ENCODE data around the gene FRMD4B. TPM values are rescaled to one million over a fixed set of nuclear protein-coding genes. Genes with fewer than 3 reads are reported as not detected.
"Not testable (repeated sequence)": the region's sequence is repeated elsewhere in the genome, so short reads cannot be mapped to it uniquely, and the experiment has no call there.

The FRMD4B gene
- total RNA-seq, 1 donor from 2014 or later, result 37.4 TPM

DNA sequence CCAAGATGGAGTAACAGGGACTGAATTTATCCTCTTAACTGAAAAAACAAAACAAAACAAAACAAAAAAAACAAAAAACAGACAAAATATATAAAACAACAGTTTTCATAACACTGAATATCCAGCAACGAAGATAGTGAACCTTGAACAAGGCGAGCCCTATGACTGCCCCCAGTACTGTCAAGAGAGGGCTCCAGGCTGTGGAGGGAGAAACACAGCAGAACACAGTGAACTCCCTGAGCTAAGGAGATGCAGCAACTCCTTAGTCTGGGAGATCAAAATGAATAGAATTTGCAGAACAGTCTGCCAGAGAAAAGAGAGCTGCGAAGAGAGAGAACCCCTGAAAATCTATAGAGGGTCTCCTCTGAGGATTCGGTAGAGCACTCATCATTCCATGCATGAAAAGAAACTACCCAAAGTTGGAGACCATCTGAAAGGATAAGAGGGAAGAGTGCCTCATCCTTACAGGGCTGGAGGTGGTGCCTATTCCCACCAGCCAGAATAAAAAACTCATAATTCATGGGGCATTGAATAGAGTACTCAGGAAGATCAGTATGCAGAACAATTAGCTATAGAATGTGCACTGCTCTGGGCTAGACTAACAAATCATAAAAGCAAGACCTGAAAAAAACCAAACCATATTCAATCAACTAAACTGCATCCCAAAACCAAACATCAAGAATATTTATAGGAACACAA is 101.8 kb downstream of the FRMD4B start:
- no peaks in the 10 kb centered on the region for H3K36me3 Mint-ChIP-seq
- DNase-seq (ENCODE audit: extremely low spot score, unreplicated experiment), result no peak
- no peak overlapping the region for H3K27ac Mint-ChIP-seq
- TF ChIP-seq, protein P1, sequence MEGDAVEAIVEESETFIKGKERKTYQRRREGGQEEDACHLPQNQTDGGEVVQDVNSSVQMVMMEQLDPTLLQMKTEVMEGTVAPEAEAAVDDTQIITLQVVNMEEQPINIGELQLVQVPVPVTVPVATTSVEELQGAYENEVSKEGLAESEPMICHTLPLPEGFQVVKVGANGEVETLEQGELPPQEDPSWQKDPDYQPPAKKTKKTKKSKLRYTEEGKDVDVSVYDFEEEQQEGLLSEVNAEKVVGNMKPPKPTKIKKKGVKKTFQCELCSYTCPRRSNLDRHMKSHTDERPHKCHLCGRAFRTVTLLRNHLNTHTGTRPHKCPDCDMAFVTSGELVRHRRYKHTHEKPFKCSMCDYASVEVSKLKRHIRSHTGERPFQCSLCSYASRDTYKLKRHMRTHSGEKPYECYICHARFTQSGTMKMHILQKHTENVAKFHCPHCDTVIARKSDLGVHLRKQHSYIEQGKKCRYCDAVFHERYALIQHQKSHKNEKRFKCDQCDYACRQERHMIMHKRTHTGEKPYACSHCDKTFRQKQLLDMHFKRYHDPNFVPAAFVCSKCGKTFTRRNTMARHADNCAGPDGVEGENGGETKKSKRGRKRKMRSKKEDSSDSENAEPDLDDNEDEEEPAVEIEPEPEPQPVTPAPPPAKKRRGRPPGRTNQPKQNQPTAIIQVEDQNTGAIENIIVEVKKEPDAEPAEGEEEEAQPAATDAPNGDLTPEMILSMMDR (conservative IDR thresholded peaks at IDR 0.05), result no peak
- no peak overlapping the region for H3K4me3 Mint-ChIP-seq
- peaks cover 36% of the 10 kb centered on the region for H3K4me1 Mint-ChIP-seq (ENCODE audit: unreplicated experiment)
- no peaks in the 10 kb centered on the region for H3K27me3 Mint-ChIP-seq
- no peaks in the 10 kb centered on the region for H3K9me3 Mint-ChIP-seq

DNA sequence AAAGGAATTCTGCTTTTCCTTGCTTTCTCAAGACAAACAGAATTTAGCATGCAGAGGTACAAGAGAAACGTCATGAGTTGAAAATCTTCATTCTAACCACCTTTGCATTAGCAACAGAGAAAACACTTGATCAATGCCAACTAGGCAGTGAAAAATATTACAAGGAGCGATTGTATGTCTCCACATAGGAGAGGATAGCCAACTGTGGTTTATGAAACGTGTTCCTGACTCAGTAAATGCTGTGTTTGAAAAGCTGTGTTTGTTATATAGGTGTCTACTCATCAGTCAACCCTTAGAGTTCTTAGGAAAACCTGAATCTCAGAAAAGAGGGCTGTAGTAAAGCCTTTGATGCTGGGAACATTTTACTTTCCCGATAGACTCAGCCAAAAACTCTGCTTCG is 102.4 kb downstream of the FRMD4B start:
- H3K4me1 Mint-ChIP-seq (ENCODE audit: unreplicated experiment), result peaks cover 31% of the 10 kb centered on the region
- H3K4me3 Mint-ChIP-seq, result no peak overlapping the region
- TF ChIP-seq, protein P1 (conservative IDR thresholded peaks at IDR 0.05), result no peak
- H3K27me3 Mint-ChIP-seq, result no peaks in the 10 kb centered on the region
- H3K36me3 Mint-ChIP-seq, result no peaks in the 10 kb centered on the region
- H3K27ac Mint-ChIP-seq, result no peak overlapping the region
- no peak for DNase-seq (ENCODE audit: extremely low spot score, unreplicated experiment)
- H3K9me3 Mint-ChIP-seq, result no peaks in the 10 kb centered on the region

DNA sequence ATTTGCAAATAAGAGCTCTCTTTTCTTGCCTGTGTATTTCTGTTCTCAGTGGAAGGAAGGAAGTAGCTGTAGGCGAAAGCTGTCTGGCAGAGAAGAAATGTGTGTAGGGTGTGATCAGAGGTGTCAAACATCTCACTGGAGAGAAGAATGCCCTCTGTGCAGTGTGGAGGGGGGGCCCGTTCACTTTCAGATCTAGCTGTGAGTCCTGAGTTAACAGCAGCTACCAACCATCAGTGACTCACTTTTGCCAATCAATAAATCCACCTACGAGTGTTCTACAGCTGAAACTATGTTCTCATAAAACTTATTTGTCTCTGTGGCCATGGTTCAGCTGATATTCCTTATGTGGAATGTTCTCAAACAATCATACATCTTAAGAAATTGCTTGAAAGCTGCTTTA is 103.7 kb downstream of the FRMD4B start:
- DNase-seq (ENCODE audit: extremely low spot score, unreplicated experiment), result no peak
- H3K27me3 Mint-ChIP-seq, result no peaks in the 10 kb centered on the region
- peak overlapping the region; percentile 63 for H3K27ac Mint-ChIP-seq
- peak overlapping the region; percentile 9 for H3K4me3 Mint-ChIP-seq
- H3K9me3 Mint-ChIP-seq, result no peaks in the 10 kb centered on the region
- TF ChIP-seq, protein P1 (conservative IDR thresholded peaks at IDR 0.05), result no peak
- H3K36me3 Mint-ChIP-seq, result no peaks in the 10 kb centered on the region
- peaks cover 18% of the 10 kb centered on the region for H3K4me1 Mint-ChIP-seq (ENCODE audit: unreplicated experiment)

DNA sequence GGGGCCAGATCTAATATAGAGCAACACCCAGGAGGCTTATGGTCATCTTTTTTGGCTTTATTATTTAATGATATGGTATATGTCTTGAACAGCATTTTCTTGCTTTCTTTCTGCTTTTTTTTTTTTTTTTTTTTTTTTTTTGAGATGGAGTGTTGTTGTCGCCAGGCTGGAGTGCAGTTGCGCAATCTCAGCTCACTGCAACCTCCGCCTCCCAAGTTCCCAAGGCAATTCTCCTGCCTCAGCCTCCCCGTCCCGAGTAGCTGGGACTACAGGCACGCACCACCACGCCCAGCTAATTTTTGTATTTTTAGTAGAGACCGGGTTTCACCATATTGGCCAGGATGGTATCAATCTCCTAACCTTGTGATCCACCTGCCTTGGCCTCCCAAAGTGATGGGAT is 108.5 kb downstream of the FRMD4B start:
- H3K9me3 Mint-ChIP-seq; H3K27ac Mint-ChIP-seq; DNase-seq (ENCODE audit: extremely low spot score, unreplicated experiment); H3K4me3 Mint-ChIP-seq; H3K27me3 Mint-ChIP-seq; H3K4me1 Mint-ChIP-seq (ENCODE audit: unreplicated experiment); H3K36me3 Mint-ChIP-seq: not testable (repeated sequence)

DNA sequence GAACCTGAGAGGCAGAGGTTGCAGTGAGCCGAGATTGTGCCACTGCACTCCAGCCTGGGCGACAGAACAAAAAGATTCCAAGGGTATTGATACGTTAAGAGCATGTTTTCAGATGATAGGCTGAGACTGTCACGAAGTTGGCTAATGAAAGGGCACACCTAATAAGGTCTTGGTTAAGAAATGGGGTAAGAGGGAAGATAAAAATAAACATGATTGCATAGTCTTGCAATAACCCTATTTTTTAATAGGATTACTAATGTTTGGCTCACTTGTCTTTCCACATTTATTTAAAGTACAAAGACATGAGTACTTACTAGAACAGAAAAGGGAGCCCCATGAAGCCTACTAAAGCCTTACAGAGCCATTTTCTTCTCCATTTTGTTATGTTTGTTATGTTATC is 109.0 kb downstream of the FRMD4B start:
- H3K27me3 Mint-ChIP-seq, result no peaks in the 10 kb centered on the region
- H3K36me3 Mint-ChIP-seq, result no peaks in the 10 kb centered on the region
- no peak overlapping the region for H3K27ac Mint-ChIP-seq
- TF ChIP-seq, protein P1 (conservative IDR thresholded peaks at IDR 0.05), result no peak
- DNase-seq (ENCODE audit: extremely low spot score, unreplicated experiment), result no peak
- peaks cover under 1% of the 10 kb centered on the region for H3K4me1 Mint-ChIP-seq (ENCODE audit: unreplicated experiment)
- no peaks in the 10 kb centered on the region for H3K9me3 Mint-ChIP-seq
- no peak overlapping the region for H3K4me3 Mint-ChIP-seq

DNA sequence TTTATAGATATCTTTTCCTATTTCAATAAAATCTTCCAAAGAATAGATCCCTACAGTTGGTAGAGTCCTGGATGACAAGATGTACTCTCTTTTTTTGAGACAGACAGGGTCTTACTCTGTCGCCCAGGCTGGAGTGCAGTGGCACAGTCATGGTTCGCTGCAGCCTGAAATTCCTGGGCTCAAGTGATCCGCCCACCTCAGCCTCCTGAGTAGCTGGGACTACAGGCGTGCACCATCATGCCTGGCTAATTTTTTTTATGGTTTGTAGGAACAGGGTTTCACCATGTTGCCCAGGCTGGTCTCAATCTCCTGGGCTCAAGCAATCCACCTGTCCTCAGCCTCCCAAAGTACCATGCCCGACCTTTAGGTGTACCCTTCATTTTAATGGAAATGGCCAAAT is 109.7 kb downstream of the FRMD4B start:
- H3K4me3 Mint-ChIP-seq; H3K36me3 Mint-ChIP-seq; H3K4me1 Mint-ChIP-seq (ENCODE audit: unreplicated experiment); H3K27me3 Mint-ChIP-seq; DNase-seq (ENCODE audit: extremely low spot score, unreplicated experiment); H3K27ac Mint-ChIP-seq; H3K9me3 Mint-ChIP-seq: not testable (repeated sequence)

DNA sequence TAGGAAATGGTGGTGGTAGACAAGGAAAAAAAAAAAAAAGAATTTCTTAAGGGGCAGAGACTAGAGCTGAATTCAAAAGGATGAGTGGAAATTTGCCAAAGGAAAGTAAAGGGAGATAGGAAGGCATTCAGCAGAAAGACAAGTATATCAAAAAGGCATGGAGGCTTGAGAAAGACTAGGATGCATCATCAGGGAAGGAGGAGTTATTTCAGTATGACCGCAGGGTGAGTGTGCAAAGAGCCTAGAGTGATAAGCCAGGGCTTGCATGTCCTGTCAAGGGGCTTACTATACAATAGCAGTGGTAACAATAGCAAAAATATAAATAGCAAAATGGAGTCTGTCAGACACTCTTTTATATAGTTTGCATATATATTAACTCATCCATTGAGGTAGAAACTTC is 112.0 kb downstream of the FRMD4B start:
- H3K4me3 Mint-ChIP-seq, result no peak overlapping the region
- no peaks in the 10 kb centered on the region for H3K4me1 Mint-ChIP-seq (ENCODE audit: unreplicated experiment)
- TF ChIP-seq, protein P1 (conservative IDR thresholded peaks at IDR 0.05), result no peak
- no peaks in the 10 kb centered on the region for H3K9me3 Mint-ChIP-seq
- no peak for DNase-seq (ENCODE audit: extremely low spot score, unreplicated experiment)
- no peaks in the 10 kb centered on the region for H3K36me3 Mint-ChIP-seq
- no peaks in the 10 kb centered on the region for H3K27me3 Mint-ChIP-seq
- H3K27ac Mint-ChIP-seq, result no peak overlapping the region

Measured in type B pancreatic cell (in vitro differentiated cells).